Activated T-cell treated with anti-CD3 and anti-CD28 coated beads for 4 hours (primary cell): ENCODE data around the gene GOT2.
A peak's percentile ranks its signal among the peaks of the same experiment; 100 is the strongest.
"Not testable (repeated sequence)": the region's sequence is repeated elsewhere in the genome, so short reads cannot be mapped to it uniquely, and the experiment has no call there.

ENCODE experiments used
- DNase-seq: peaks from one replicate; pipeline ENCODE4 v3.0.0-alpha.2; 2020

The GOT2 gene

GRCh38 chr16:58716468-58716867, 17.6 kb downstream of the GOT2 start:
- no peak for DNase-seq

- DNase-seq: no peak
Measured at GRCh38 chr16:58713742-58714141, 20.4 kb downstream of the GOT2 start.

- no peak for DNase-seq
Measured at GRCh38 chr16:58709333-58709732, 24.8 kb downstream of the GOT2 start.

- no peak for DNase-seq
Measured at GRCh38 chr16:58699151-58699550, 35.0 kb downstream of the GOT2 start.

- no peak for DNase-seq
Measured at GRCh38 chr16:58695368-58695767, 38.7 kb downstream of the GOT2 start.

GRCh38 chr16:58692450-58692849, 41.7 kb downstream of the GOT2 start:
- DNase-seq: no peak

GRCh38 chr16:58686985-58687706, 47.0 kb downstream of the GOT2 start:
- not testable (repeated sequence) for DNase-seq

GRCh38 chr16:58685084-58685449, 49.0 kb downstream of the GOT2 start:
- no peak for DNase-seq

- DNase-seq: peak; percentile 63
Measured at GRCh38 chr16:58684354-58685083, 49.6 kb downstream of the GOT2 start, which contains the start of gene SLC38A7. TSS of gene SLC38A7 (minus strand) at chr16:58684770. CDS start at chr16:58680126, 4,644 bp downstream.

GRCh38 chr16:58684001-58684353, 50.1 kb downstream of the GOT2 start:
- DNase-seq: no peak

GRCh38 chr16:58679763-58680162, 54.4 kb downstream of the GOT2 start:
- DNase-seq: no peak

- DNase-seq: no peak
Measured at GRCh38 chr16:58678716-58679115, 55.4 kb downstream of the GOT2 start.

GRCh38 chr16:58678269-58678668, 55.8 kb downstream of the GOT2 start:
- DNase-seq: no peak

- DNase-seq: no peak
Measured at GRCh38 chr16:58670946-58671583, 63.1 kb downstream of the GOT2 start.

GRCh38 chr16:58670177-58670576, 63.9 kb downstream of the GOT2 start:
- DNase-seq: no peak

- DNase-seq: no peak
Measured at GRCh38 chr16:58665200-58665599, 68.9 kb downstream of the GOT2 start.

GRCh38 chr16:58661199-58661830, 72.8 kb downstream of the GOT2 start:
- no peak for DNase-seq

GRCh38 chr16:58659911-58660310, 74.2 kb downstream of the GOT2 start:
- not testable (repeated sequence) for DNase-seq

GRCh38 chr16:58658796-58659211, 75.3 kb downstream of the GOT2 start:
- no peak for DNase-seq
